Esophagus squamous epithelium (tissue), 4 donors: ENCODE data around the gene EPHA1.
"Not testable (repeated sequence)": the region's sequence is repeated elsewhere in the genome, so short reads cannot be mapped to it uniquely, and the experiment has no call there.

Source experiments
- CTCF ChIP-seq, 6 experiments: fragments of 450-650 bp in 4 of 6; fragments of 200-600 bp in 2 of 6; sonication (generic) in 2 of 6; IDR thresholded peaks; one replicate each; pipeline ENCODE4 v1.5.1; 2016 to 2019; ENCODE audit warnings: antibody characterized with exemption in 6 of 6, mild to moderate bottlenecking in 4 of 6, moderate library complexity in 4 of 6
- POLR2A ChIP-seq, 4 donors: fragments of 450-650 bp; IDR thresholded peaks; one replicate each; pipeline ENCODE4 v1.6.1; 2017; ENCODE audit warnings: antibody characterized with exemption in 4 of 4, mild to moderate bottlenecking in 4 of 4, moderate library complexity in 3 of 4

- TF ChIP-seq CTCF, POLR2A (IDR thresholded peaks at IDR 0.05): not testable (repeated sequence)
These were observed 12.0 kb upstream of the EPHA1 start for GRCh38 chr7:143420624-143421023.
